ENCODE measurements around the gene DNMT1. TPM values are rescaled to one million over a fixed set of nuclear protein-coding genes. Genes with fewer than 3 reads are reported as not detected.
"Not testable (repeated sequence)": the region's sequence is repeated elsewhere in the genome, so short reads cannot be mapped to it uniquely, and the experiment has no call there.

Gene DNMT1
- total RNA-seq, 1 donor: 56.1 TPM

GRCh38 chr19:10167459-10167858 is 27.3 kb downstream of the DNMT1 start:
- TF ChIP-seq CTCF (IDR thresholded peaks at IDR 0.05; ENCODE audit: insufficient read depth, low read depth, low read length): no peak
- DNase-seq (ENCODE audit: low read depth): no peak
- no peak overlapping the region for H3K4me3 ChIP-seq (ENCODE audit: low read depth, low read length)

GRCh38 chr19:10166501-10166900 is 28.3 kb downstream of the DNMT1 start:
- DNase-seq (ENCODE audit: low read depth); H3K4me3 ChIP-seq (ENCODE audit: low read depth, low read length): not testable (repeated sequence)

DNA sequence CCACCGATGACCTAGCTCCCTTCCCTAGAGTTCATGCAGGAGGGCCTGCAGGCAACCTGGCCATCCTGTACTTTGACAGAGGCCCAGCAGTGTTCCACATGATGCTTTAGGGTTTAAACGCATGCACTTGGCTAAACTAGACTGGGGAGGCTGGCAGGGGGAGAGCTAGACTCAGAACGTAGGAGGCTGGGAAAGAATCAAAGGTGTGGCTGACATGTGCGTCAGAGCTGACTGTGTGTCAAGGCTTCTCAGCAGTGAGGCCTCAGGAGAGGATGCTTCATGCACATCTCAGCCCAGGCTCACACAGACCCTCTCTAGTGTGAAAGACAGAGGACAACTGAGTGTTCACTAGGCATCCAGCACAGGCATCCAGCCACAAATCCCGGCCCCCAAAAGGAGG is 28.7 kb downstream of the DNMT1 start:
- DNase-seq (ENCODE audit: low read depth): no peak
- TF ChIP-seq CTCF (IDR thresholded peaks at IDR 0.05; ENCODE audit: insufficient read depth, low read depth, low read length): no peak
- no peak overlapping the region for H3K4me3 ChIP-seq (ENCODE audit: low read depth, low read length)

DNA sequence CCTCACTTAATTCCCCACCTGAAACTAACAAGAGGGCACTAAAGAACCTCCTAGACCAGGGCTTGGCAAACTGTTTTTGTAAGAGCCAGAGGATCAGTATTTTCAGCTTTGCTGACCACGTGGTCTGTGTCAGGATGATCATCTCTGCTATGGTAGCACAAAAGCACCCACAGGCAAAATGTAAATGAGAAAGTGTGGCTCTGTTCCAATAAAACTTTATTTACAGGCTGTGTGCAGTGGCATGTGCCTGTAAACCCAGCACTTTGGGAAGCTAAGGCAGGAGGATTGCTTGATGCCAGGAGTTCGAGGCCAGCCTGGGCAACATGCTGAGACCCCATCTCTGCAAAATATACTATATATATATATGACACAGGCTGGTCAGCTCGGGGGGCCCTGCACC is 31.2 kb downstream of the DNMT1 start:
- H3K4me3 ChIP-seq (ENCODE audit: low read depth, low read length): no peak overlapping the region
- no peak for DNase-seq (ENCODE audit: low read depth)
- no peak for TF ChIP-seq CTCF (IDR thresholded peaks at IDR 0.05; ENCODE audit: insufficient read depth, low read depth, low read length)

- DNase-seq (ENCODE audit: low read depth): no peak
- no peak overlapping the region for H3K4me3 ChIP-seq (ENCODE audit: low read depth, low read length)
- TF ChIP-seq CTCF (IDR thresholded peaks at IDR 0.05; ENCODE audit: insufficient read depth, low read depth, low read length): no peak
Observed at GRCh38 chr19:10159610-10160009, 35.1 kb downstream of the DNMT1 start.

DNA sequence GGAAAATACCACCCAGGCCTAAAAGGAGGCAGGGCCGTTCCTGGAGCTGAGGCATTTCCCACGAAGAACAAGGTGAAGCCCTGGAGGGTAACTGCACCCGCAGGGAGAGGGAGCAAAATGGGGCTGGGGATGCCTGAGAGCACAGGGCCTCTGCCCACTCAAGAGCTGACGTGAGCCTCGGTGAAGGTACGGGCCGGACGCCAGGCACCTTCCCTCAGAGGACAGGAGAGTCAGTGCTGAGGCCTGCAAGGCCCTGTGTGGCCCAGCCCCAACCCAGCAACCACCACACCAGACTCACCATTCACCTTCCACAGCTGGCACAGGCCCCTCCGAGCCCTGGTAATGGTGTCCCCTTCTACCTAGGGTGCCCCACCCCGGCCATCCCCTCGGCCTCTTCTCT is 36.3 kb downstream of the DNMT1 start:
- no peak overlapping the region for H3K4me3 ChIP-seq (ENCODE audit: low read depth, low read length)
- DNase-seq (ENCODE audit: low read depth): no peak
- no peak for TF ChIP-seq CTCF (IDR thresholded peaks at IDR 0.05; ENCODE audit: insufficient read depth, low read depth, low read length)

GRCh38 chr19:10158071-10158470 is 36.7 kb downstream of the DNMT1 start:
- no peak overlapping the region for H3K4me3 ChIP-seq (ENCODE audit: low read depth, low read length)
- DNase-seq (ENCODE audit: low read depth): no peak
- no peak for TF ChIP-seq CTCF (IDR thresholded peaks at IDR 0.05; ENCODE audit: insufficient read depth, low read depth, low read length)
